T-helper 9 cell (primary cell): ENCODE results near the gene NT5DC3.

Experiments used
- DNase-seq: peaks from one replicate; pipeline ENCODE4 v3.0.0-alpha.2; 2020

The NT5DC3 gene

DNA sequence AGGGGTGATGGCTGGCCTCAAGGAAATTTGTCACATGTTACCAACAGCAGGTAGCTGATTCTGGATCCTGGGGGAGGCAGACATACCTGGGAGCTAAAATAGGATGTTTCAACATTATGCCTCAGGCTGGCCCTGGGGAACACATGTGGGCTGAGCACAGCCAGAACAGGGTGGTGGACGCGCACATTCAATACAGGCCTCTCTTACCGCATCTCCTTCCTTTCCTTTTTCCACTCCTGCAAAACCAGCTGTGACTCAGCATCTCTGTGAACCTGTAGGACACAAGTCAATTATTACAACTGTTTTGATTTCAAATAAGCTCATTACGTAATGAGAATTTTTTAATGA is 61.0 kb downstream of the NT5DC3 start:
- DNase-seq: no peak

GRCh38 chr12:103779410-103780092 is 61.5 kb downstream of the NT5DC3 start:
- DNase-seq: no peak

GRCh38 chr12:103778781-103779180 is 62.3 kb downstream of the NT5DC3 start:
- no peak for DNase-seq

DNA sequence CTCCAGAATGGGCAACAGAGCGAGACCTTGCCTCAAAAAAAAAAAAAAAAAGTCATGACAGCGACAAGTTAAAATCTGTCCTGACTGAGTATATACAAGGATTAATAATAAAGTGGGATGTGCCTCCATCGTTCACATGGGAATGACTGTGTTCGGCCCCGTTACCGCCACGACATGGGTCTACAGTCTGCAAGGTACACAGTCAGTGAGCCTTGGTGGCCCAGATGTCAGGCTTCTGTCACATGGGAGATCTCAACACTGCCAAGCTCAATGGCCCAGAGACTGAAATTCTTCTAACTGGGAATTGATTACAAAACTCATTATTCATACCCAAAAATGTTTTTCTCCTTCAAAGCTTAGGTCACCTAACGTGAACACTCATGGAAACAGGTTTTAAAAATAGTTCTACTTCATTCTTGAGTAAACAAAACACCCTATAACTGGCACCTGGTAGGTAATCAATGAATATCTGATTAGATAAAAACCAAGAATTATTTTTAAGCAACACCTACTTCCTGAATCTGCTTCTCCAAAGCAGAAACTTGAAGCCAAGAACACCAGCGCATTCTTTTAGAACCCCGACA is 66.0 kb downstream of the NT5DC3 start:
- DNase-seq: no peak

DNA sequence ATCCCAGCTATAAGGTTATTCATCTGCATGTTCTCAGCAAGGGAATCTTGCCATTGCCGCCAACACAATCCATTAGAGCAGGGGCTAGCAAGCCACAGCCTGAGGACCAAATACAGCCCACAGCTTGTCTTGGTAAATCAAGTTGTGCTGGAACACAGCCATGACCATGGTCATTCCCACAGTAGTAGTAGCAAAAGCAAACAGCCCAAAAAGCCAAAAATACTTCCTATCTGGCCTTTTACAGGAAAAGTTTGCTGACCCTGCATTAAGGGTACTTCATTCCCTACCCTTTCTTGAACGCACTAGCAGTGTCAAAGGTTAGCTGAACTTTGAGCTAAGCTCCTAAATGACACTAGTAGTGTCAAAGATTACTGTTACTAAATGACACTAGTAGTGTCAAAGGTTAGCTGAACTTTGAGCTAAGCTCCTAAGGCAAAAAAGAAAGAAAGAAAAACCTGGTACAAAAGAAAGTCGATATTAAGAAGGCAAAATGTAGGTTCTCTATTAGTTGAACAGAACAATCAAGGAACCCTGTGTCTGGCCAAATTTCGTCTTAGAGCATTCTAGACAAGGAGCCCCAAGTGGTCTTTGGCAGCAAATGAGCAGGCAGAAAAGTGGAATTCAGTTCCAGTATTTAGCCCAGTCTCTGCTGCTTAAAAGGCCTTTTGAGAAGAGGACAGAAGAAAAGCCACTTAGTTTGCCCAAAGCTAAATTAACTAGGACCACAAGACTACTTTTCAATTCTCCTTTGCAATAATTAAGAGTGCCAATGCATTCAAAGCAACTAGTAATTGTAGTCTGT is 67.7 kb downstream of the NT5DC3 start:
- DNase-seq: no peak

DNA sequence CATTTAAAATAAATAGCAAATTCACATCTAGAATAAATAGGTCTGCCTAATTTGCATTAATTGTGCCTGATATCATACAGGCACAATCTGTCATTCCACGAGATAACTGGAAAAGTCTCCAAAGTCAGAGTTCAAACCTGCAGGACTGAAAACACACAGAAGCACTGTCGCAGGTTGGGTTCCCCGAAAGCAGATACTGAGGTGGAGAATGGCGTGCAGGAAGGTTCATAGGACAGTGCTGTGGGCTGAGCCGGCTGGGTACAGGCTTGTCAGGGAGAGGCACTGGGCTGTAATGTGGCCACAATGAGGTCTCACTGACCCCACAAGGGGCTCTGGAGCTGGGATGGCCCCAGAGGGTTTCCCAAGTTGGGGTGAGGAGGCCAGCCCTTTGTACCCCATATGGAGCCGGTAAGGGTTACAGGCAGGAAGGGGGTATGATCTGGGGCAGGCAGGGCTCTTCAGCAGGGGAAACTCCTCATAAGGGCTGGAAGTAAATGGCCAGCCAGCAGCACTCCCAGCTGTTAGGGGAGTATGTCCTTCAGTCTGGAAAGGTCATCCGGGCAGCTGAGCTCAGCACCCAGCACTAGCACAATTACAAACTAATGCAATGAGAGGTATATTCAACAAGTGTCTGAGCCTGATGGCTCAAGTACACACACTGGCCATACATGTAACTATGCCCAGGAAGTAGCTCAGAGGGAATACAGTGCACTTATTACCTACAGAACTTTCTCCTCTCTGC is 68.5 kb downstream of the NT5DC3 start:
- DNase-seq: no peak

DNA sequence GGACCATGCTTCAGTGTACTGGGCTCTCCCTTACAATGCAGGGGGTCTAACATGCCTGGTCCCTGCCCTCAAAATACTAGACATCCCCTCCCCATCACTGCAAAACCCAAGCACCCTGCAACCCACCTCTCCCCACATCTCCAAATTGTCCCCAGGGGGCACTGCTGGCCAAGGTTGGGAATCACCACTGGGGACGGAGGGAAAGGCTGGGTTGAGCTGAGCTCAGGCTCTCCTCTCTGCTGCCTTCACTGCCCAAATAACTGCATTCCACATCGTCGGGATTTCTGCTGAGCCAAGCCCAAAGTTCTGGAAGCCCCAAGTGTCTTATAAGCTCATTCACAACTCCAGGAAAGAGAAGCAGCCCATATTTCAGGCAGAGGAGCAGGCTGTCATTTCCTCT is 69.6 kb downstream of the NT5DC3 start:
- no peak for DNase-seq

GRCh38 chr12:103769240-103769945 is 71.6 kb downstream of the NT5DC3 start:
- DNase-seq: no peak

DNA sequence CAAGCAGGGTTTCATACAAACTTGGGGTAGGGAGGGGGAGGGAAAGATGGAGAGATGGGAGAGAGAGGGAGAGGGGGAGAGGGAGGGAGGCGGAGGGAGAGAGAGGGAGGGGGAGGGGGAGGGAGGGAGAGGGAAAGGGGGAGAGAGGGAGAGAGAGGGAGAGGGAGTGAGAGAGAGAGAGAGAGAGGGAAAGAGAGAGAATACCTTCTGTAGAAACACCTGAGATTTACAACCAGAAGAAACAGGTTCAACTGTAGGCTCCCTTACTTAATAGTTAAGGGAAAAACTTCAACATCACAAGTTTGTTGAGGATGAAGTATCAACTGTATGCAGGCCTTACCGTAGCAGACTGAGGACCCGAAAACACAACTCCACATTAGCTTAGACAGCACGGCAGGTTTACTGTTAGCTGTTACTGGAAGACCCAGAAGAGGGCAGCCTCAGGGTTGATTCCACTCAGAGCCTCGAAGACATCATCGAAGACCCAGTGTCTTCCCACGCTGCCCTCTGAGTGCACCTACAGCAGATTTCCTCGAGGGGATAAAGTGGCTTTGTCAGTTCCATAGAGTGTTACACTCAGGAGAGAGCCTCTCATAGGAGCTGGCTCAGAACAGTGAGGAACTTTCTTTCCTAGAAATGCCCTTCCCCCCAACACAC is 72.4 kb downstream of the NT5DC3 start:
- DNase-seq: no peak

- DNase-seq: no peak
Measured at GRCh38 chr12:103766028-103766427, 75.0 kb downstream of the NT5DC3 start.

DNA sequence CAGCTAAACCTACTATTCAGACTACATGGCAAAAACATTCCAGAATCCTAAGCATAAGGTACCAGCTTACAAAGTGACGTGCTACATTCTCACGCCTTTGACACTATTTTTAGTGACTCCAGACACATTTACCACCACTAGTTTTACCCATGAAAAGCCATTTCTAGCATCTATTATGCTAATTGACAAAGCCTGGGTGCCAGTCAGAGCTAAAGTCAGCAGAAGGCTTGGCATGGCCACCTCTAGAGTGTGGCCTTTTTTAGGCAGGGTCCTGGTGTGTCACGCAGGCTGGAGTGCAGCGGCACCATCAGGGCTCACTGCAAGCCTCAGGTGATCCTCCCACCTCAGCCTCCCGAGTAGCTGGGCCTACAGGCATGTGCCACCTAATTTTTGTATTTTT is 75.7 kb downstream of the NT5DC3 start:
- no peak for DNase-seq

DNA sequence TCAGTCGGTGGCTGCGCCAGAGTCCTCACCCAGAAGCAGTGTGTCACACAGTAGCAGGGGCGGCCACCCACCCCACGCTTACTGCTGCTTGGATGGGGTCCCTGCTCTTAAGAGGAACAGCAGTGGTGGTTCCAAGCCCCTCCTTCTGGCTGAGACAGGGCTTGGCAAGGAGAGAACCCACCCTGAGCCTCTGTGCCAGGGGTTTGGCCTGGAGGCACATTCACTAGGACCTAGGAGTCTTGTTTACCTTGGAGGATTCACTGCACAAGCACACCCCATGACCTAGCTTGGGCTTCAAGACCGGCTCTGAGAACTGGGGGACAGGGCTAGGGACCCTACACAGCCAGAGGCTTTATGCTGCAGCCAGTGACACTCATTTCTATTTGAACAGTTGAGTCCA is 78.6 kb downstream of the NT5DC3 start:
- DNase-seq: no peak

GRCh38 chr12:103758310-103759089 is 82.5 kb downstream of the NT5DC3 start:
- DNase-seq: no peak

DNA sequence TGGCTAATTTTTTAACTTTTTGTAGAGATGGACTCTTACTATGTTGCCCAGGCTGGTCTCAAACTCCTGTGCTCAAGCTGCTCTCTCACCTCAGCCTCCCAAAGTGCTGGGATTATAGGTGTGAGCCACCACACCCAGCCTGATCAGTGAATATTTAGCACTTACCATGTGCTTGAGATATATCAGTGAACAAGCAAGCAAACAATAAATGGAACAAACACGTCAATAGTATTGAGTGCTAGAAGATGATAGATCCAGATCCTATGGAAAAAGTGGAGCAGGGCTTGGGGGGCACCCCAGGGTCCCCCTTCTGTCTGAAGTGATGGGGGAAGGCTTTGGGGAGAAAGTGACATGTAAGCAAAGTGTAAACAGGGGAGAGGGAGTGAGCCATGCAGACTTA is 83.8 kb downstream of the NT5DC3 start:
- no peak for DNase-seq

GRCh38 chr12:103756443-103756842 is 84.6 kb downstream of the NT5DC3 start:
- no peak for DNase-seq

GRCh38 chr12:103755425-103755824 is 85.6 kb downstream of the NT5DC3 start:
- DNase-seq: no peak

GRCh38 chr12:103751600-103751999 is 89.4 kb downstream of the NT5DC3 start:
- no peak for DNase-seq

DNA sequence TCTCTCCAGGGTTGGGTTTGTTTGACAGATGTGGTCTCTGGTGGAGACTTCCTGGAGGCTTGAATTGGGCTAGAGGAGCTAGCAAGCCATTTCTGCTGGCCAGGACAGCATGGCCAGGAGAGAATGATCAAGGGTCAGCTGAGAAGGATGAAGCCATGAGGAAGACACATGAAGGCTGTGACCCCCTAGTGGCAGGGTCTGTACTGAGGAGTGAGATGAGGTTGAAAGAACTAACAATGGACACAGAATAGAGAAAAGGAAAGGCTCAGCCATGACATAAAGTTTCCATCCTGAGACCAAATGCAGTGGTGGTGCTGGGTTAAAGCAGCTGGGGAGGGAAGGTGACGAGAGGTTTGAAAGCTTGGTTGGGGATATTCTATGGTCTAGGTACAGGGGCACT is 89.9 kb downstream of the NT5DC3 start:
- no peak for DNase-seq

DNA sequence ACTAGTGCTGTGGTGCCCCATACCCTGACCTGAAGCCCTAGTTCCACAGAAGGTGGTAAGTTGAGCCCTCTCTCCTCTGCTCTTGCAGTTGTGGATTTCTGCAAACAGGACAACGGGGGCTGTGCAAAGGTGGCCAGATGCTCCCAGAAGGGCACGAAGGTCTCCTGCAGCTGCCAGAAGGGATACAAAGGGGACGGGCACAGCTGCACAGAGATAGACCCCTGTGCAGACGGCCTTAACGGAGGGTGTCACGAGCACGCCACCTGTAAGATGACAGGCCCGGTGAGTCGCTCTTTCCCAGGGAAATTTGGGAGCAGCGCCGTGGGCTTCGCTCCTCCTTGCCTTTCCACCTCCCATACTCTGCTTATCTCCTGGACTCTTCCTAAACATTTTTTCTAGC is 92.2 kb downstream of the NT5DC3 start:
- no peak for DNase-seq

GRCh38 chr12:103748002-103748401 is 93.0 kb downstream of the NT5DC3 start:
- DNase-seq: no peak

DNA sequence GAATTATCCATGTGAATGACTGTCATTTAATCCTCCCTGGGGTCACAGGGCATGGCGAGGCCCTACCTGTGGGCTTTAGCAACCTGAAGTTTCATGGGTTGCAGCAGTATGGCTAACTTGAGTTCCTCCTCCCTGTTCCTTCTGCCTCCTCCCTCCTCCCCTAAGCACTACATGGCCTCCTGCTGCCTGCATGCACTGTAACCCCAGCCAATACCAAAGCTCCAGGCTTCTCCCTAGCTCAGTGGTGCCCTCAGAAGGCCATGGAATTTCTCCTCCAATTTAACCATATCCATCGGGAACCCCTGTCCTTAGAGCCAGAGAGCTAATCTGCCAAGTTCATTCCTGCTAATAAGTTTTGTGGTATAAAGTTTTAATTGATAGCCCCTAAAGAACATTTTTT is 95.1 kb downstream of the NT5DC3 start:
- DNase-seq: no peak

DNA sequence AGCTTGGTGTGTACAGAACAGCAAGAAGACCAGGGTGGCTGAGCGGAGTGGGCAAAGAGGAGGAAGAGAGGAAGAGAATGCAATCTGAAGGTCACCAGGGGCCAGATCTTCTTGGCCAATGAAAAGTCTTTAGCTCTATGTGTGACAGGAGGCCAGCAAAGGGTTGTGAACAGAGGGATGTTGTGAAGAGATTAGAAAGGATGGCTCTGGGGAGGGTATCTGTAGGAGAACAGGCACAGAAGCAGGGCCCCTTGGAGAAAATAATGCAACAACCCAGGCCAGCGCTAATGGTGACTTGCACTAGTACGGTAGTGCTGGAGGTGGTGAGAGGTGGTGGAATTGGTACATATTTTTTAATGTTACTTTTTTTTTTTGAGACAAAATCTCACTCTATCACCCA is 97.2 kb downstream of the NT5DC3 start:
- DNase-seq: no peak
